H9 (cell line): ENCODE measurements around the gene BRI3. TPM values are rescaled to one million over a fixed set of nuclear protein-coding genes. Genes with fewer than 3 reads are reported as not detected.

Source experiments
- DNase-seq: peaks from one replicate; pipeline ENCODE4 v3.0.0-alpha.2; 2017
- H2AFZ ChIP-seq: one replicate; pipeline ENCODE4 v1.6.1; 2013; ENCODE audit warnings: mild to moderate bottlenecking, low read length, control low read depth, moderate library complexity
- H2AK5ac ChIP-seq: 2 replicates; pipeline ENCODE4 v1.6.1; 2013; ENCODE audit warnings: low read length, control low read depth, mixed read lengths; ENCODE audit not compliant: insufficient read length
- H2BK120ac ChIP-seq: one replicate; pipeline ENCODE4 v1.6.1; 2013; ENCODE audit warnings: low read depth, mild to moderate bottlenecking, low read length, control low read depth, inconsistent platforms; ENCODE audit not compliant: poor library complexity, severe bottlenecking
- H2BK12ac ChIP-seq: 2 replicates; pipeline ENCODE4 v1.6.1; 2013; ENCODE audit warnings: low read length, control low read depth, mixed read lengths, low read depth; ENCODE audit not compliant: insufficient read length
- H2BK15ac ChIP-seq: 2 replicates; pipeline ENCODE4 v1.6.1; 2013; ENCODE audit warnings: low read depth, low read length, control low read depth
- H2BK20ac ChIP-seq: one replicate; pipeline ENCODE4 v1.6.1; 2013; ENCODE audit warnings: low read depth, mild to moderate bottlenecking, low read length, control low read depth, inconsistent platforms; ENCODE audit not compliant: poor library complexity, severe bottlenecking
- H2BK5ac ChIP-seq: 2 replicates; pipeline ENCODE4 v1.6.1; 2013; ENCODE audit warnings: low read length, control low read depth, mixed read lengths; ENCODE audit not compliant: insufficient read length
- H3K14ac ChIP-seq: 2 replicates; pipeline ENCODE4 v1.6.1; 2013; ENCODE audit warnings: low read length, control low read depth; ENCODE audit not compliant: insufficient read depth
- H3K18ac ChIP-seq: 2 replicates; pipeline ENCODE4 v1.6.1; 2013; ENCODE audit warnings: low read depth, mild to moderate bottlenecking, mixed read lengths, low read length, control low read depth; ENCODE audit not compliant: insufficient read length
- H3K23ac ChIP-seq: 2 replicates; pipeline ENCODE4 v1.6.1; 2013; ENCODE audit warnings: low read length, control low read depth, mixed read lengths, low read depth; ENCODE audit not compliant: insufficient read length
- H3K23me2 ChIP-seq: 2 replicates; pipeline ENCODE4 v1.6.1; 2013; ENCODE audit warnings: low read depth, mild to moderate bottlenecking, mixed read lengths, low read length, control low read depth; ENCODE audit not compliant: insufficient read length, poor library complexity, severe bottlenecking
- H3K27ac ChIP-seq: 2 replicates; pipeline ENCODE4 v1.5.1; 2013; ENCODE audit warnings: low read length, control low read depth, mixed read lengths, low read depth; ENCODE audit not compliant: insufficient read length
- H3K27me3 ChIP-seq: 2 replicates; pipeline ENCODE4 v1.6.1; 2013; ENCODE audit warnings: low read length, control low read depth, inconsistent platforms; ENCODE audit not compliant: insufficient read depth
- H3K4ac ChIP-seq: 2 replicates; pipeline ENCODE4 v1.6.1; 2013; ENCODE audit warnings: low read depth, mild to moderate bottlenecking, control low read depth, inconsistent platforms, low read length, moderate library complexity
- H3K4me1 ChIP-seq: 2 replicates; pipeline ENCODE4 v1.6.1; 2013; ENCODE audit warnings: low read length, control low read depth, inconsistent platforms; ENCODE audit not compliant: insufficient read depth
- H3K4me2 ChIP-seq: 2 replicates; pipeline ENCODE4 v1.6.1; 2013; ENCODE audit warnings: low read length, control low read depth, mixed read lengths; ENCODE audit not compliant: insufficient read length, insufficient read depth
- H3K56ac ChIP-seq: 2 replicates; pipeline ENCODE4 v1.6.1; 2013; ENCODE audit warnings: low read depth, mild to moderate bottlenecking, mixed read lengths, low read length, control low read depth; ENCODE audit not compliant: insufficient read length
- H3K79me1 ChIP-seq: 2 replicates; pipeline ENCODE4 v1.6.1; 2013; ENCODE audit warnings: low read depth, mild to moderate bottlenecking, moderate library complexity, low read length, control low read depth, inconsistent platforms; ENCODE audit not compliant: insufficient read depth, poor library complexity, severe bottlenecking
- H3K79me2 ChIP-seq: 2 replicates; pipeline ENCODE4 v1.6.1; 2013; ENCODE audit warnings: low read length, control low read depth, inconsistent platforms; ENCODE audit not compliant: insufficient read depth
- H3K9ac ChIP-seq: 2 replicates; pipeline ENCODE4 v1.6.1; 2013; ENCODE audit warnings: low read length, control low read depth, mixed read lengths; ENCODE audit not compliant: insufficient read length; ENCODE audit errors: extremely low read depth
- H3K9me3 ChIP-seq: one replicate; pipeline ENCODE4 v1.6.1; 2013; ENCODE audit warnings: low read depth, low read length, inconsistent platforms; ENCODE audit not compliant: control insufficient read depth
- H3T11ph ChIP-seq: one replicate; pipeline ENCODE4 v1.6.1; 2013; ENCODE audit warnings: mild to moderate bottlenecking, low read length, control low read depth, inconsistent platforms
- H4K20me1 ChIP-seq: one replicate; pipeline ENCODE4 v1.6.1; 2013; ENCODE audit not compliant: control insufficient read depth, insufficient read length, insufficient read depth
- H4K5ac ChIP-seq: 2 replicates; pipeline ENCODE4 v1.6.1; 2013; ENCODE audit warnings: low read depth, mild to moderate bottlenecking, mixed read lengths, low read length, control low read depth; ENCODE audit not compliant: insufficient read length
- H4K8ac ChIP-seq: replicated peaks from 2 replicates; pipeline ENCODE4 v1.6.1; 2013; ENCODE audit warnings: low read length, control low read depth, mixed read lengths, low read depth; ENCODE audit not compliant: insufficient read length
- H4K91ac ChIP-seq: 2 replicates; pipeline ENCODE4 v1.6.1; 2013; ENCODE audit warnings: low read depth, mild to moderate bottlenecking, moderate library complexity, mixed read lengths, low read length, control low read depth; ENCODE audit not compliant: insufficient read length
- H3K27ac Mint-ChIP-seq, 3 experiments: 2 replicates in 2 of 3; 3 replicates in 1 of 3; pipeline ENCODE4 v1.8.0; 2020 to 2021; ENCODE audit warnings: mixed read lengths in 3 of 3, mild to moderate bottlenecking in 1 of 3, moderate library complexity in 1 of 3
- H3K27me3 Mint-ChIP-seq: 2 replicates; pipeline ENCODE4 v1.8.0; 2021; ENCODE audit warnings: low read depth, mild to moderate bottlenecking, moderate library complexity, mixed read lengths
- H3K36me3 Mint-ChIP-seq, 3 experiments: 2 replicates in 2 of 3; 3 replicates in 1 of 3; pipeline ENCODE4 v1.8.0; 2020 to 2021; ENCODE audit warnings: low read depth in 3 of 3, mixed read lengths in 3 of 3; ENCODE audit not compliant: insufficient read depth in 1 of 3
- H3K4me1 Mint-ChIP-seq, 2 experiments: 2 replicates each; pipeline ENCODE4 v1.8.0; 2020; ENCODE audit warnings: mixed read lengths in 2 of 2
- H3K4me3 Mint-ChIP-seq, 2 experiments: 2 replicates in 1 of 2; 3 replicates in 1 of 2; pipeline ENCODE4 v1.8.0; 2020 to 2021; ENCODE audit warnings: mild to moderate bottlenecking in 2 of 2, mixed read lengths in 2 of 2, moderate library complexity in 1 of 2
- H3K9me3 Mint-ChIP-seq, 2 experiments: 2 replicates in 1 of 2; 3 replicates in 1 of 2; pipeline ENCODE4 v1.8.0; 2020; ENCODE audit warnings: mild to moderate bottlenecking in 2 of 2, mixed read lengths in 2 of 2, moderate library complexity in 1 of 2
- CTCF ChIP-seq: fragments of 200-600 bp; sonication (generic); conservative IDR thresholded peaks from 3 replicates; pipeline ENCODE4 v1.8.0; 2021; ENCODE audit warnings: antibody characterized with exemption, mild to moderate bottlenecking
- WGBS: extraction: QIAGEN DNeasy Blood & Tissue Kit; methylation state at CpG from one replicate; pipeline ENCODE4 v1.1.7; 2013; ENCODE audit warnings: missing lambda C conversion rate, low lambda C conversion rate, mixed read lengths; ENCODE audit not compliant: insufficient read length; ENCODE audit errors: extremely low coverage; 5-methylcytosine and 5-hydroxymethylcytosine counted together
- total RNA-seq: library from RNA; stranded (reverse); gene quantifications from 2 replicates; pipeline ENCODE4 v1.2.1, GENCODE V29; 2021

Gene BRI3
- total RNA-seq, 1 experiment from 2014 or later, result 102 TPM

- Histone ChIP-seq H3K18ac (no peak overlapping the region), H3K27ac (no peak overlapping the region), H3T11ph (no peak overlapping the region), H2BK12ac (no peak overlapping the region), H4K20me1 (peaks cover 2% of the 10 kb centered on the region), H2BK5ac (no peak overlapping the region), H2BK15ac (no peak overlapping the region), H3K4me2 (no peak overlapping the region), H3K14ac (no peak overlapping the region; the same call in 1 of the 2 replicates), H3K56ac (no peak overlapping the region), H3K23ac (no peak overlapping the region), H2AFZ (no peak overlapping the region), H4K91ac (no peak overlapping the region), H3K79me2 (no peaks in the 10 kb centered on the region), H3K27me3 (no peaks in the 10 kb centered on the region), H4K5ac (no peak overlapping the region), H3K4me1 (peaks cover 3% of the 10 kb centered on the region; the same call in 1 of the 2 replicates), H2BK120ac (no peak overlapping the region), H2BK20ac (no peak overlapping the region), H4K8ac (no peak overlapping the region), H3K9ac (no peak overlapping the region), H3K23me2 (no peaks in the 10 kb centered on the region), H3K4ac (no peak overlapping the region), H3K79me1 (no peaks in the 10 kb centered on the region), H3K9me3 (no peaks in the 10 kb centered on the region), H2AK5ac (no peak overlapping the region)
- no peak for TF ChIP-seq CTCF
- Mint-ChIP-seq H3K27me3 (no peaks in the 10 kb centered on the region), H3K9me3 (no peaks in the 10 kb centered on the region), H3K4me3 (no peak overlapping the region; a peak in 1 of 5 replicates), H3K4me1 (peaks cover 12 to 20% of the 10 kb centered on the region in 2 experiments), H3K36me3 (peaks cover 28 to 58% (median 55%) of the 10 kb centered on the region in 3 experiments; a peak in 6 of 7 replicates), H3K27ac (peak overlapping the region; percentile 61 to 83 (median 72); a peak in 4 of 7 replicates)
- WGBS, result no CpG with 5 or more reads among the region's 26 CpGs
- DNase-seq, result no peak
Observed at GRCh38 chr7:98300595-98301372, 19.3 kb downstream of the BRI3 start.
